DMS53 treated with DMSO at 0.1 percent for 48 hours (cell line): ENCODE data around the gene FAT1.
"Not testable (repeated sequence)": the region's sequence is repeated elsewhere in the genome, so short reads cannot be mapped to it uniquely, and the experiment has no call there.

Source experiments
- DNase-seq: peaks from one replicate; lab custom pipeline; 2025; ENCODE audit not compliant: unreplicated experiment; lab: John Stamatoyannopoulos, UW

FAT1 gene

GRCh38 chr4:186666252-186666651, 57.4 kb downstream of the FAT1 start:
- peak; percentile 42 for DNase-seq

- no peak for DNase-seq
Observed at GRCh38 chr4:186660403-186660802, 63.3 kb downstream of the FAT1 start.

GRCh38 chr4:186659935-186660334, 63.7 kb downstream of the FAT1 start:
- DNase-seq = no peak

- not testable (repeated sequence) for DNase-seq
Observed at GRCh38 chr4:186659456-186659855, 64.2 kb downstream of the FAT1 start.

GRCh38 chr4:186658657-186659056, 65.0 kb downstream of the FAT1 start:
- DNase-seq = no peak

- no peak for DNase-seq
Observed at GRCh38 chr4:186657764-186658163, 65.9 kb downstream of the FAT1 start.

- DNase-seq = no peak
Observed at GRCh38 chr4:186653969-186654368, 69.7 kb downstream of the FAT1 start.

GRCh38 chr4:186651624-186652023, 72.0 kb downstream of the FAT1 start:
- DNase-seq = peak; percentile 79

- peak; percentile 41 for DNase-seq
Observed at GRCh38 chr4:186651181-186651603, 72.5 kb downstream of the FAT1 start.

- no peak for DNase-seq
Observed at GRCh38 chr4:186650401-186651180, 73.1 kb downstream of the FAT1 start.

- DNase-seq = no peak
Observed at GRCh38 chr4:186647821-186648220, 75.8 kb downstream of the FAT1 start.

- peak; percentile 3 for DNase-seq
Observed at GRCh38 chr4:186644737-186645261, 78.9 kb downstream of the FAT1 start.

GRCh38 chr4:186644311-186644638, 79.4 kb downstream of the FAT1 start:
- no peak for DNase-seq

GRCh38 chr4:186643501-186644310, 80.0 kb downstream of the FAT1 start:
- peak; percentile 11 for DNase-seq

GRCh38 chr4:186642998-186643397, 80.7 kb downstream of the FAT1 start:
- DNase-seq = no peak

- DNase-seq = no peak
Observed at GRCh38 chr4:186642530-186642929, 81.1 kb downstream of the FAT1 start.

- DNase-seq = no peak
Observed at GRCh38 chr4:186634591-186635128, 89.0 kb downstream of the FAT1 start.

- no peak for DNase-seq
Observed at GRCh38 chr4:186633844-186634243, 89.8 kb downstream of the FAT1 start.

- DNase-seq = no peak
Observed at GRCh38 chr4:186630128-186630527, 93.5 kb downstream of the FAT1 start.

GRCh38 chr4:186628058-186628711, 95.5 kb downstream of the FAT1 start:
- no peak for DNase-seq

GRCh38 chr4:186627226-186627865, 96.3 kb downstream of the FAT1 start:
- no peak for DNase-seq
